ENCODE data around the gene FAM120B.
"Not testable (repeated sequence)": the region's sequence is repeated elsewhere in the genome, so short reads cannot be mapped to it uniquely, and the experiment has no call there.

The FAM120B gene

DNA sequence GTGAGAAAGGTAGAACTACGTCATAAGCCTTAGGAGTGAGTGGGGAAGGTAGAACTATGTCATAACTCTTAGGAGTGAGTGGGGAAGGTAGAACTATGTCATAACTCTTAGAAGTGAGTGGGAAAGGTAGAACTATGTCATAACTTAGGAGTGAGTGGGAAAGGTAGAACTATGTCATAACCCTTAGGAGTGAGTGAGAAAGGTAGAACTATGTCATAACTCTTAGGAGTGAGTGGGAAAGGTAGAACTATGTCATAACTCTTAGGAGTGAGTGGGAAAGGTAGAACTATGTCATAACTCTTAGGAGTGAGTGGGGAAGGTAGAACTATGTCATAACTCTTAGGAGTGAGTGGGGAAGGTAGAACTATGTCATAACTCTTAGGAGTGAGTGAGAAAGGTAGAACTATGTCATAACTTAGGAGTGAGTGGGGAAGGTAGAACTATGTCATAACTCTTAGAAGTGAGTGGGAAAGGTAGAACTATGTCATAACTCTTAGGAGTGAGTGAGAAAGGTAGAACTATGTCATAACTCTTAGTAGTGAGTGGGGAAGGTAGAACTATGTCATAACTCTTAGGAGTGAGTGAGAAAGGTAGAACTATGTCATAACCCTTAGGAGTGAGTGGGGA, 92.3 kb downstream of the FAM120B start:
- DNase-seq = not testable (repeated sequence)

GRCh38 chr6:170399955-170400558, 93.5 kb downstream of the FAM120B start:
- not testable (repeated sequence) for DNase-seq

- no peak for DNase-seq
Measured at GRCh38 chr6:170402318-170403040, 95.9 kb downstream of the FAM120B start.

- DNase-seq = no peak
Measured at GRCh38 chr6:170403451-170403850, 96.9 kb downstream of the FAM120B start.

DNA sequence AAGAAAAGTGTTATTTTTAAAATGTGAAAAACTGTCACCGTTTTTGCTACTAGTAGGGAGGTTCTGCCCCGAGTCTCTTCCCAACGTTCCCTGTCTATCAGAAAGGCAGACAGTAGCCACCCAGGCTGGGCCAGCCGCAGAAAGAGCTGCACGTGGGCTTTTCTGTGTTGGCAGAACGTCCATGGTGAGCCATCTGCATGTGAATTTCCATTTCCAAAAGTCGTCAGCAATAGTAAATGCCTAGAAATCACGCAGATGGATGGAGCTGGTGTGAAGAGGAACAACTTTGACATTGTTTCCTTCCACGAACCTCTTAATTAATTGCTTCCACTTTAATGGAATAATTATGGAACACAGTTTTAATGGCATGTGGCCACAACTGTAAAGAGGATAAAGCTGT, 97.5 kb downstream of the FAM120B start:
- no peak for DNase-seq

- DNase-seq = no peak
Measured at GRCh38 chr6:170404697-170405096, 98.1 kb downstream of the FAM120B start.

GRCh38 chr6:170405311-170405975, 98.9 kb downstream of the FAM120B start:
- DNase-seq = no peak

DNA sequence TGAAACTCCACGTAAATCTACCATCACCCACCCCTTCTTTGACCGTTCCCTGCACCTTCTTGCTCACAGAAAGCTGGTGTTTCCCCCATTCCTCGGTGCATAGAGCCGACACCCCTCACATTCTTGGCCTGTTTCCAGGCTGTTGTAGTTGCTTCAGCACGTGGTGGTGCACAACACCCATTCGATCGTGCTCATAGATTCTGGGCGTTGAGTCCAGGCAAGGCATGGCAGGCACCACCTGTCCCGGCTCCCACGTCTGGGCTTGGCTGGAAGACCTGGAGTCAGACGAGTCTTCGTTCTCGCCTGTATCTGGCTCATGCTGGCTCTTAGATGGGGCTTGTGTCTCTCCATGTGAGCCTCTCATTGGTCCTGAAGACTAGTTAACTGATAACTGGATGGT, 100.6 kb downstream of the FAM120B start:
- no peak for DNase-seq

DNA sequence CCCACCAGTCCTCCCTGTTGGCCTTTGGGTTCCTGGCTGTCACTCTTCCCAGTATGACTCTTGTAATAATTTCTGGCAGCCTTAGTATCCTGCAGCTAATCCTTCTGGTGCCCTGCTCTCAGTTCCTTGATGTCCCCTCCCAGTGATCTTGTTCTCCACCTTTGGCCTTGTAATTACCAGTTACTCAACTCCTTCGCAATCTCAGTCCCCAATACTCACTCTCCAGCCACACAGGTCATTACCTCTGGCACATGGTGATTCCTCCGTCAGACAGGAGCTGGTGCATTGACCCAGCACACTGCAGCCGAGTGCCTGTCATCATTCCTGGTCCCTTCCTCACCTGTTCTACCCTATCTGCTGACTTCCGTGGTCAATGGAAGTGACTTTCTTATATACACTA, 101.4 kb downstream of the FAM120B start:
- no peak for DNase-seq

GRCh38 chr6:170409746-170410145, 103.2 kb downstream of the FAM120B start:
- DNase-seq = not testable (repeated sequence)

DNA sequence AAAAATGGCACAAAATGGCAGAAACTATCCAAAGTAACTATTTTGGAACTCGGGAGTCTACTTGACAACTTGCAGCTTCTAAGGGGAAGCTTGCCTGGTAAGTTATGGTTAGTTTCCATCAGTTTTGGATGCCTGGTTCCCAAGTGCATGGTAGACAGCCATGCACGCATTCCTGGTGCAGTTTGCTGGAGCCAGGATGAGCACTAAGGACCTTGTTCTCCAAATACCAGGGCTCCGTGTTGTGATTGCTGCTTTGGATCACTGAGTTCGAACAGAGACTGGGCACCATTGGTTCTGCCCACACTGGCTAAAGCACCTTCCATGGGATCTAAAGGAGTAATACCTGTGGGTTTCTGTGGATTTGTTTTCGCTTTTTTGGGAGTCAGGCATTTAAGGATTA, 103.7 kb downstream of the FAM120B start:
- DNase-seq = no peak

DNA sequence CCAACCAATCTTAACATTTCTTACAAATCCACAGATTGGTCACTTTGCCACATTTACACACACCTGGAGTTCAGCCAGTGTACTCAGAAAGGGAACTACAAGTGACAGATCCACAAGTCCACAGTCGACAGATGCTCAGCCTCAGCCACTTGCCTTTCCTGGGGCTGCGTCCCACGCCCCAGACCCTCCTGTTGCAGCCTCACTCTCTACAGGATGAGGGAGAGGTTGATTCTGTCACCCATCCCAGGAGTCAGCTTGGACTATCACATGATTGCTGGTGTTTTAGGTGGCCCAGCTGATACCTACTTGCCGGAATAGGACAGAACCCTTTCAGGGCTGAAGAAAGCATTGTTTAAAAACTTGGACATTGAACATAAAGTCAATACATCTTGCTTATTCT, 108.8 kb downstream of the FAM120B start:
- DNase-seq = no peak

- DNase-seq = no peak
Measured at GRCh38 chr6:170416303-170416702, 109.7 kb downstream of the FAM120B start.

GRCh38 chr6:170416959-170417606, 110.5 kb downstream of the FAM120B start:
- no peak for DNase-seq

DNA sequence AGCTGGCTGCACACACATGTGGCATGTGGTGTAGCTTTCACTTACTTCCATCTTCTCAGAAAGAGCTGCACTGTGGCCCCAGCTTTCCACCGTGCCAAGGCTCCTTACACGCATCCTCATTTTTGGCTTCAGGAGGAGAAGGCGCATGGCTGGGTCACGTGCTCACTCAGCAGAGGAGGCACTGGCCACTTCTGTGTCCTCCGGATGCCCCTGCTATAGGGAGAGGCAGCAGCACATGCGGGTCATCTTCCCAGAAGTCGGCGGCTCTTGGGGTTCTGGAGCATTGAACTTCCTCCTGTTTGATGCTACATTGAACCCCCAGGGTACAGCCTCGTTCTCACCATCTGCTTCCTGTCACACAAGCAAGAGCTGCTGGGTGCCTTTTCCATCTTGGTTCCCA, 111.3 kb downstream of the FAM120B start:
- DNase-seq = no peak

- no peak for DNase-seq
Measured at GRCh38 chr6:170420283-170420682, 113.7 kb downstream of the FAM120B start.

DNA sequence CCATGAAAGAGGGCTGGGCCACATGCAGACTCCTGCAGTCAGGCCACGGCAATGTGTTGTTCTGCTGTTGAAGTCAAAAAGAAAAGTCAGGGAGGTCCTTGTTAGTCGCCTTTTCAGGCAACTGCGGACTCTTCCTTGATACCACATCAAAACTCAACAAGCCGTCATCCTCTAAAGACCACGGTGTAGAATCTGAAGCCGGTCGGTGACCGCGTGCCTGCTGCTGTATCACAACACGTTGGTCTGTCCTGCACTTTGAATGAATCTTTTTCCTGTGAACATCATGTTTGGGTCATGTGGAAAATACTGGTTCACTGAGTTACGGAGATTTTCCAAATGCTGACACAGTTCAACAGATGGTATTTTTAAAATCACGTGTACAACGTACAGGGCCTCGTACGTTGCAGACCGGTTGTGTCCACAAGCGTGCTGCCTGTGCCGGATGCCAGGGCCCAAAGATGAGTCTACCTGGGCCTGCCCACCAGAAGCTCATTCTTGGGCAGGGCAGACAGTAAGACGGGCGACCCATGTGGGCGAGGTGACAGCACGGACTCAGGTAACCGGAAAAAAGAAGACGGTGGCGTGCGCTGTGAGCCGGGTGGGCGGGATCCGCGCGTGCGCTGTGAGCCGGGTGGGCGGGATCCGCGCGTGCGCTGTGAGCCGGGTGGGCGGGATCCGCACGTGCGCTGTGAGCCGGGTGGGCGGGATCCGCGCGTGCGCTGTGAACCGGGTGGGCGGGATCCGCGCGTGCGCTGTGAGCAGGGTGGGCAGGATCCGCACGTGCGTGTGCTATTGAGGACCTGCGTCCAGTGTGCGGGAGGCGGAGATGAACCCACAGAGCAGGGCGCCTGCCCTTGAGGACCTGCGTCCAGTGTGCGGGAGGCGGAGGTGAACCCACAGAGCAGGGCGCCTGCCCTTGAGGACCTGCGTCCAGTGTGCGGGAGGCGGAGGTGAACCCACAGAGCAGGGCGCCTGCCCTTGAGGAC, 114.5 kb downstream of the FAM120B start:
- DNase-seq = no peak

DNA sequence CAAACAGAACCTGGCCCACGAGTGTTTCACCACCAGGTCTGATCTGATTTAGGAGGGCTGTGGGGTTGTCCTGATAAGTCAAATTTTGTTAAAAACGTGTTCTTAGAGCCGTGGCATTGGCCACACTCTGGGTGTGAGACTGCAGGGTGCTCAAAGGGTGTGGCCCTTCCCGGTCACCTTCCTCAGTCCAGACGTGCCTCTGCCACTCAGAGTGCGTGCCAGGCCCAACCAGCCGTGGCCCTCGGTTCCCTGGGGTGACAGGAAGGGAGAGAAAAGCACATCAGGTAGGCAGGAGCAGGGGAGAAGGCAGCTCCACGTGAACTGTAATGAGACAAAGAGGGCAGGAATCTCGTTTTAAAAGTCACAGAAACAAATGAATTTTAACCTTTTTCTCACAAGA, 115.4 kb downstream of the FAM120B start:
- no peak for DNase-seq

DNA sequence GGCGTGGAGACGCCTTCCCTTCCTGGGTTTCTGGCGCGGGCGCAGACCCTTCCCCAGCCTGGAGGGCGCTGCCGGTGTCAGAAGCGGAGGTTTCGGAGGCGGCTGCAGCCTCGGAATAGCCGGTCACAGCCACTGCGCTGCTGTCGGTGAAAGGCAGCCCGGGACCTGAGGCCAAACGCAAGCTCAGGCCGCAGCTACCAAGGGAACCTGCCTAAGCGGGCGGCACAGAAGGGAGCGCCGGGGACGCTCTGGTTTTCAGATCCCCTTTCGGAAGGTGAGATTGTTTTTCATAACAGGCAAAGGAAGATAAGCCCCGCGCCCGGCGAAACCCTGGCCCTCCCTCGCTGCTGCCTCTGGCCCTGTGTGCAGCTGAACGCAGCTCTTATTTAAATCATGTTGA, 116.5 kb downstream of the FAM120B start:
- no peak for DNase-seq

GRCh38 chr6:170423814-170424603, 117.5 kb downstream of the FAM120B start:
- DNase-seq = no peak

- DNase-seq = no peak
Measured at GRCh38 chr6:170424604-170425126, 118.1 kb downstream of the FAM120B start.
